SK-N-SH (cell line): ENCODE measurements around the gene ARFIP1. TPM values are rescaled to one million over a fixed set of nuclear protein-coding genes. Genes with fewer than 3 reads are reported as not detected.

Experiments used
- CTCF ChIA-PET: fragments of 300-600, 350-600 bp; formaldehyde crosslinking; extraction: SDS; loops from one replicate; lab custom pipeline; 2021; lab: Yijun Ruan, JAX
- POLR2A ChIA-PET: fragments of 350-600 bp; sonication (Branson Sonifier 250); formaldehyde crosslinking; extraction: SDS; loops from one replicate; lab custom pipeline; 2020; ENCODE audit warnings: antibody characterized with exemption, inconsistent platforms; lab: Yijun Ruan, JAX
- DNase-seq: peaks from one replicate; pipeline ENCODE4 v3.0.0; 2012
- H2AFZ ChIP-seq: fragments of 200-600 bp; sonication (generic); 2 replicates; pipeline ENCODE4 v1.8.1; 2016; ENCODE audit warnings: antibody characterized with exemption, mild to moderate bottlenecking, low read depth
- H3F3A ChIP-seq: fragments of 200-600 bp; sonication (generic); replicated peaks from 2 replicates; pipeline ENCODE3; 2016; ENCODE audit warnings: antibody characterized with exemption, mild to moderate bottlenecking; ENCODE audit not compliant: insufficient read depth
- H3K27ac ChIP-seq, 2 experiments: fragments of 200-500 bp in 1 of 2; fragments of 200-600 bp in 1 of 2; sonication (Bioruptor generic) in 1 of 2; sonication (generic), shearing (Covaris generic) in 1 of 2; 2 replicates each; pipeline versions ENCODE4 v1.5.1 to v1.6.1; 2014 to 2016; ENCODE audit warnings: low read depth in 2 of 2, inconsistent platforms in 1 of 2, low read length in 1 of 2, mild to moderate bottlenecking in 1 of 2, mixed read lengths in 1 of 2
- H3K27me3 ChIP-seq: fragments of 200-600 bp; sonication (generic), shearing (Covaris generic); 2 replicates; pipeline ENCODE4 v1.6.1; 2016; ENCODE audit warnings: mixed run types; ENCODE audit not compliant: insufficient read depth
- H3K36me3 ChIP-seq, 2 experiments: fragments of 200-500 bp in 1 of 2; fragments of 200-600 bp in 1 of 2; sonication (Bioruptor generic) in 1 of 2; sonication (generic) in 1 of 2; replicated peaks in 1 of 2; 2 replicates each; pipeline versions ENCODE3 to v1.5.1; 2014 to 2016; ENCODE audit warnings: low read length in 1 of 2, mild to moderate bottlenecking in 1 of 2; ENCODE audit not compliant: insufficient read depth in 2 of 2, control insufficient read depth in 1 of 2
- H3K4me1 ChIP-seq, 2 experiments: fragments of 200-500 bp in 1 of 2; fragments of 200-600 bp in 1 of 2; sonication (Bioruptor generic) in 1 of 2; sonication (generic), shearing (Covaris generic) in 1 of 2; 2 replicates each; pipeline versions ENCODE4 v1.5.1 to v1.6.1; 2014 to 2016; ENCODE audit warnings: low read depth in 1 of 2, low read length in 1 of 2, mixed run types in 1 of 2; ENCODE audit not compliant: insufficient read depth in 2 of 2, control insufficient read depth in 1 of 2
- H3K4me2 ChIP-seq: fragments of 200-600 bp; sonication (generic), shearing (Covaris generic); 2 replicates; pipeline ENCODE4 v1.6.1; 2017; ENCODE audit warnings: mixed run types
- H3K4me3 ChIP-seq, 2 experiments: fragments of 200-500 bp in 1 of 2; fragments of 200-600 bp in 1 of 2; sonication (Bioruptor generic) in 1 of 2; sonication (generic), shearing (Covaris generic) in 1 of 2; 2 replicates each; pipeline versions ENCODE4 v1.5.1 to v1.8.1; 2014 to 2016; ENCODE audit warnings: low read depth in 2 of 2, inconsistent platforms in 1 of 2, low read length in 1 of 2, mild to moderate bottlenecking in 1 of 2, mixed read lengths in 1 of 2, moderate library complexity in 1 of 2
- H3K79me2 ChIP-seq: fragments of 200-600 bp; sonication (generic); 2 replicates; pipeline ENCODE4 v1.8.1; 2017; ENCODE audit warnings: mild to moderate bottlenecking; ENCODE audit not compliant: insufficient read depth
- H3K9ac ChIP-seq: fragments of 200-600 bp; sonication (generic); 2 replicates; pipeline ENCODE4 v1.6.1; 2017; ENCODE audit warnings: mixed run types
- H3K9me2 ChIP-seq: fragments of 200-600 bp; sonication (generic); 2 replicates; pipeline ENCODE4 v1.6.1; 2017; ENCODE audit warnings: mixed run types
- H3K9me3 ChIP-seq: fragments of 200-600 bp; sonication (generic); 2 replicates; pipeline ENCODE4 v1.6.1; 2017; ENCODE audit warnings: mixed run types, mild to moderate bottlenecking, moderate library complexity
- H4K20me1 ChIP-seq: fragments of 200-600 bp; sonication (generic); 2 replicates; pipeline ENCODE4 v1.6.1; 2017; ENCODE audit warnings: mild to moderate bottlenecking, mixed run types; ENCODE audit not compliant: insufficient read depth
- FOSL2 ChIP-seq: IDR thresholded peaks from 2 replicates; pipeline ENCODE4 v1.4.0; 2012; ENCODE audit warnings: low read depth, mild to moderate bottlenecking, moderate library complexity, borderline replicate concordance
- MAX ChIP-seq: IDR thresholded peaks from 2 replicates; pipeline ENCODE4 v1.4.0; 2012; ENCODE audit warnings: low read depth
- NFIC ChIP-seq: IDR thresholded peaks from 2 replicates; pipeline ENCODE4 v1.4.0; 2012; ENCODE audit warnings: borderline replicate concordance
- RAD21 ChIP-seq: IDR thresholded peaks from 2 replicates; pipeline ENCODE4 v1.6.1; 2012; ENCODE audit warnings: mild to moderate bottlenecking, low read length
- REST ChIP-seq: IDR thresholded peaks from 2 replicates; pipeline ENCODE4 v1.6.1; 2012; ENCODE audit warnings: mild to moderate bottlenecking, low read depth, low read length, moderate library complexity
- RFX5 ChIP-seq: IDR thresholded peaks from 2 replicates; pipeline ENCODE4 v1.6.1; 2012; ENCODE audit warnings: mild to moderate bottlenecking, improper control_type of control experiment, low read length
- SMC3 ChIP-seq: IDR thresholded peaks from 2 replicates; pipeline ENCODE4 v1.6.1; 2012; ENCODE audit warnings: low read depth, low read length, improper control_type of control experiment
- WGBS: methylation state at CpG from one replicate; pipeline ENCODE4 v1.1.6; 2017; ENCODE audit warnings: low lambda C conversion rate; 5-methylcytosine and 5-hydroxymethylcytosine counted together
- polyA plus RNA-seq, 3 experiments: library from polyadenylated mRNA; depleted of rRNA; stranded (reverse); fragments of >200 nt; gene quantifications; 2 replicates each; pipeline ENCODE4 v1.2.3, GENCODE V29; 2012
- TF ChIP-seq, protein P1 (sequence below): fragments of 150-350 bp; IDR thresholded peaks from 2 replicates; pipeline ENCODE4 v1.6.1; 2017; ENCODE audit warnings: antibody characterized with exemption, low read length, low read depth, borderline replicate concordance

Gene ARFIP1
- polyA plus RNA-seq, 1 of the 3 experiments (the other 2 are of a cell fraction): 15.7 TPM

DNA sequence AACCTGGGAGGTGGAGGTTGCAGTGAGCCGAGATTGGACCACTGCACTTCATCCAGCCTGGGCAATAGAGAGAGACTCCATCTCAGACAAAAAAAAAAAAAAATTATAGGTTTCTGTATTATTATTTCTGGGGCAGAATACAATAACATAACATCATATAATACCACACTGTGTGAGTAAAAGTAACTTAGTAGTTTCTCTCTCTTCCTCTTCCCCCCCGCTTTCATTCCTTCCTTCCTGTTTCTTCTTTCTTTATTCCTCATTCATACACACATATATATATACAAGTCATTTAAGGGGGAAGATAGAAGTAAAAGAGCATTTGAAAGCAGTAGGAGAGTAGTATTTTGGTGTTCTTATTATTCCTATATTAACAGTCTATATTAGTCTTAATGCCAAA lies 100.5 kb downstream of the ARFIP1 start:
- Histone ChIP-seq H3K27ac (no peak overlapping the region), H3K4me1 (no peaks in the 10 kb centered on the region), H3K27me3 (no peaks in the 10 kb centered on the region), H3K4me3 (no peak overlapping the region), H3K4me2 (no peak overlapping the region), H3K9ac (no peak overlapping the region), H3K9me2 (no peaks in the 10 kb centered on the region), H3K9me3 (no peaks in the 10 kb centered on the region), H4K20me1 (no peaks in the 10 kb centered on the region), H3F3A (peaks cover 4% of the 10 kb centered on the region), H3K79me2 (no peaks in the 10 kb centered on the region), H3K36me3 (peaks cover 29 to 46% of the 10 kb centered on the region in 2 experiments), H2AFZ (no peak overlapping the region)
- TF ChIP-seq REST: no peak
- no peak for TF ChIP-seq NFIC
- no peak for TF ChIP-seq RAD21
- TF ChIP-seq, protein P1, sequence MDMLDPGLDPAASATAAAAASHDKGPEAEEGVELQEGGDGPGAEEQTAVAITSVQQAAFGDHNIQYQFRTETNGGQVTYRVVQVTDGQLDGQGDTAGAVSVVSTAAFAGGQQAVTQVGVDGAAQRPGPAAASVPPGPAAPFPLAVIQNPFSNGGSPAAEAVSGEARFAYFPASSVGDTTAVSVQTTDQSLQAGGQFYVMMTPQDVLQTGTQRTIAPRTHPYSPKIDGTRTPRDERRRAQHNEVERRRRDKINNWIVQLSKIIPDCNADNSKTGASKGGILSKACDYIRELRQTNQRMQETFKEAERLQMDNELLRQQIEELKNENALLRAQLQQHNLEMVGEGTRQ: no peak
- no peak for TF ChIP-seq FOSL2
- no peak for TF ChIP-seq MAX
- DNase-seq: no peak
- CTCF ChIA-PET: no interaction called here
- 94% methylated on average over 2 of the region's 2 CpGs for WGBS
- POLR2A ChIA-PET: no interaction called here

DNA sequence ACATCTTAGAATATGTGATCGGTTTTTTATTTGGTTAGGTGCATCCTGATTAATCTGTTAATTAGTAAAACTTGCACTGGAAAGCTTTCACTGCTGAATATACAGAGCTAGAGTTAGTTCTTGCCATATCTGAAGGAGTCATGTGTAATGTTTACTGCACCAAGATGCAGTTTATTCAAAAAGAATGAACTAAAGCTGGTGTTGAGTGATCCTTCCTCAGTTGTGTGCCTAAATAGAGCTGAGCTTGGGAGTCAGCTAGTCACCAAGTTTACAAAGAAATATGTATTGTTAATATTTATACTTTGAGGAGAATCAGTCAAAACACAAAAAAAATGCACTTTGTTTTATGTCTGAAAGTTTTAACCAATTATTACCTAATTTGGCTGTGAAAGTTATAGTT lies 102.2 kb downstream of the ARFIP1 start:
- no peaks in the 10 kb centered on the region for H3K4me1 ChIP-seq
- no peaks in the 10 kb centered on the region for H3K9me3 ChIP-seq
- no peak overlapping the region for H2AFZ ChIP-seq
- TF ChIP-seq RFX5: no peak
- no peak for TF ChIP-seq SMC3
- no peak for TF ChIP-seq MAX
- TF ChIP-seq, all 33 proteins: peak for 0
- H3K9ac ChIP-seq: no peak overlapping the region
- H3K79me2 ChIP-seq: no peaks in the 10 kb centered on the region
- no peak overlapping the region for H3K4me2 ChIP-seq
- peaks cover 4% of the 10 kb centered on the region for H3F3A ChIP-seq
- no peak overlapping the region for H3K4me3 ChIP-seq
- 98% methylated on average over 1 of the region's 1 CpG for WGBS
- H3K36me3 ChIP-seq: peaks cover 34 to 38% of the 10 kb centered on the region in 2 experiments
- ChIA-PET CTCF (interaction anchor here (0.5 to 1.3 kb wide), 5 partner anchors 11 to 339 kb away, joined by 3 to 4 read pairs (median 3); partner anchors contain the start of genes ARFIP1 and TIGD4), POLR2A (no interaction called here)
- no peaks in the 10 kb centered on the region for H4K20me1 ChIP-seq
- no peak overlapping the region for H3K27ac ChIP-seq
- no peaks in the 10 kb centered on the region for H3K9me2 ChIP-seq
- no peak for DNase-seq
- H3K27me3 ChIP-seq: no peaks in the 10 kb centered on the region
